HCT116 (cell line): Measurements from ENCODE around the gene PLXDC1. TPM values are rescaled to one million over a fixed set of nuclear protein-coding genes. Genes with fewer than 3 reads are reported as not detected.

Source experiments
- ATAC-seq: fragments of 200-7000 bp; cut with Tn5 transposase; 2 replicates; pipeline ENCODE4 v1.9.1; 2020; ENCODE audit warnings: mild to moderate bottlenecking, moderate library complexity
- BruUV-seq: library from RNA; stranded (reverse); fragments of 400-500 nt; replicated peaks from 2 replicates; lab custom pipeline; 2021; lab: Mats Ljungman, UMichigan
- CTCF ChIA-PET: fragments of 300-600 bp; sonication (Branson Sonifier 250); formaldehyde crosslinking; loops from one replicate; lab custom pipeline; 2021; ENCODE audit warnings: antibody characterized with exemption; lab: Charles Lee
- POLR2A ChIA-PET: fragments of 300-600, 350-600 bp; sonication (Branson Sonifier 250); formaldehyde crosslinking; loops from one replicate; lab custom pipeline; 2021; ENCODE audit warnings: antibody characterized with exemption; lab: Charles Lee
- RAD21 ChIA-PET, 2 experiments: fragments of 300-600 bp; sonication (Branson Sonifier 250); formaldehyde crosslinking; loops; one replicate each; lab custom pipeline; 2023; ENCODE audit warnings: low total read pairs in 2 of 2; ENCODE audit not compliant: uncharacterized antibody in 2 of 2, unreplicated experiment in 2 of 2, low non-redundant PET in 1 of 2; lab: Charles Lee
- DNase-seq: peaks from one replicate; pipeline ENCODE4 v3.0.0-alpha.2; 2010; ENCODE audit warnings: low read depth, low spot score
- H2AFZ ChIP-seq: fragments of 200-600 bp; shearing (Covaris generic), sonication (generic); 2 replicates; pipeline ENCODE4 v1.6.1; 2017; ENCODE audit warnings: low read depth, mixed run types, mixed read lengths, antibody characterized with exemption, low read length; ENCODE audit not compliant: poor library complexity, severe bottlenecking
- H3K27ac ChIP-seq: 2 replicates; pipeline ENCODE4 v1.5.1; 2012; ENCODE audit warnings: low read depth, low read length
- H3K27me3 ChIP-seq: fragments of 200-600 bp; sonication (generic); 2 replicates; pipeline ENCODE4 v1.6.1; 2016; ENCODE audit warnings: mixed run types, low read length, mixed read lengths; ENCODE audit not compliant: insufficient read depth
- H3K36me3 ChIP-seq, 2 experiments: fragments of 200-500 bp in 1 of 2; fragments of 200-600 bp in 1 of 2; sonication (Bioruptor generic) in 1 of 2; sonication (generic) in 1 of 2; 2 replicates each; pipeline versions ENCODE4 v1.5.1 to v1.6.1; 2014 to 2016; ENCODE audit warnings: low read length in 2 of 2, inconsistent platforms in 1 of 2, mixed read lengths in 1 of 2, mixed run types in 1 of 2; ENCODE audit not compliant: insufficient read depth in 2 of 2, control insufficient read depth in 1 of 2
- H3K4me1 ChIP-seq, 2 experiments: fragments of 200-600 bp in 1 of 2; sonication (generic) in 1 of 2; 2 replicates each; pipeline versions ENCODE4 v1.5.1 to v1.6.1; 2012 to 2017; ENCODE audit warnings: low read length in 2 of 2, inconsistent platforms in 1 of 2, mild to moderate bottlenecking in 1 of 2, mixed read lengths in 1 of 2, mixed run types in 1 of 2, moderate library complexity in 1 of 2; ENCODE audit not compliant: insufficient read depth in 2 of 2, control insufficient read depth in 1 of 2
- H3K4me2 ChIP-seq: fragments of 200-600 bp; sonication (generic); 2 replicates; pipeline ENCODE4 v1.6.1; 2017; ENCODE audit warnings: mixed run types, low read length, mixed read lengths
- H3K4me3 ChIP-seq, 2 experiments: fragments of 200-600 bp in 1 of 2; sonication (generic) in 1 of 2; replicated peaks in 1 of 2; 2 replicates each; pipeline ENCODE4 v1.5.1; 2011 to 2016; ENCODE audit warnings: low read length in 2 of 2, control low read depth in 1 of 2, low read depth in 1 of 2, mild to moderate bottlenecking in 1 of 2, mixed read lengths in 1 of 2, mixed run types in 1 of 2
- H3K79me2 ChIP-seq: fragments of 200-600 bp; sonication (generic); 2 replicates; pipeline ENCODE4 v1.6.1; 2017; ENCODE audit warnings: mild to moderate bottlenecking, mixed run types, low read length, moderate library complexity, mixed read lengths; ENCODE audit not compliant: insufficient read depth
- H3K9ac ChIP-seq: fragments of 200-600 bp; sonication (generic); 2 replicates; pipeline ENCODE4 v1.6.1; 2016; ENCODE audit warnings: low read length, mixed read lengths
- H3K9me2 ChIP-seq: fragments of 200-600 bp; sonication (generic), shearing (Covaris generic); 2 replicates; pipeline ENCODE4 v1.6.1; 2017; ENCODE audit warnings: mixed run types, mild to moderate bottlenecking, moderate library complexity; ENCODE audit not compliant: insufficient read depth
- H3K9me3 ChIP-seq, 2 experiments: fragments of 200-500 bp in 1 of 2; fragments of 200-600 bp in 1 of 2; sonication (Bioruptor generic) in 1 of 2; sonication (generic) in 1 of 2; 2 replicates each; pipeline ENCODE4 v1.6.1; 2014 to 2017; ENCODE audit warnings: low read length in 2 of 2, mixed read lengths in 2 of 2, inconsistent platforms in 1 of 2, low read depth in 1 of 2, mild to moderate bottlenecking in 1 of 2, mixed run types in 1 of 2, moderate library complexity in 1 of 2; ENCODE audit not compliant: control insufficient read depth in 1 of 2, insufficient read depth in 1 of 2
- H4K20me1 ChIP-seq: fragments of 200-600 bp; sonication (generic), shearing (Covaris generic); 2 replicates; pipeline ENCODE4 v1.6.1; 2017; ENCODE audit warnings: mixed run types, mild to moderate bottlenecking, moderate library complexity; ENCODE audit not compliant: insufficient read depth
- CBX3 ChIP-seq: IDR thresholded peaks from 2 replicates; pipeline ENCODE4 v1.6.1; 2012; ENCODE audit warnings: low read depth
- CEBPB ChIP-seq: IDR thresholded peaks from 2 replicates; pipeline ENCODE4 v1.6.1; 2012; ENCODE audit warnings: low read depth
- EGR1 ChIP-seq: IDR thresholded peaks from 2 replicates; pipeline ENCODE4 v1.6.1; 2012; ENCODE audit warnings: low read depth
- ELF1 ChIP-seq: IDR thresholded peaks from 2 replicates; pipeline ENCODE4 v1.6.1; 2012; ENCODE audit warnings: low read depth, borderline replicate concordance
- EZH2phosphoT487 ChIP-seq: fragments of 200-600 bp; IDR thresholded peaks from 2 replicates; pipeline ENCODE4 v1.6.1; 2018; ENCODE audit warnings: antibody characterized with exemption, borderline replicate concordance
- FOSL1 ChIP-seq: IDR thresholded peaks from 2 replicates; pipeline ENCODE4 v1.6.1; 2012; ENCODE audit warnings: low read depth
- JUND ChIP-seq: IDR thresholded peaks from 2 replicates; pipeline ENCODE4 v1.6.1; 2012
- POLR2AphosphoS5 ChIP-seq: IDR thresholded peaks from 2 replicates; pipeline ENCODE4 v1.6.1; 2011; ENCODE audit warnings: mild to moderate bottlenecking, low read depth, low read length, moderate library complexity
- RAD21 ChIP-seq: IDR thresholded peaks from 2 replicates; pipeline ENCODE4 v1.6.1; 2012; ENCODE audit warnings: low read depth, mild to moderate bottlenecking
- SIN3A ChIP-seq: IDR thresholded peaks from 2 replicates; pipeline ENCODE4 v1.6.1; 2012; ENCODE audit warnings: low read depth
- SP1 ChIP-seq: IDR thresholded peaks from 2 replicates; pipeline ENCODE4 v1.6.1; 2012; ENCODE audit warnings: low read depth
- SRF ChIP-seq: IDR thresholded peaks from 2 replicates; pipeline ENCODE4 v1.6.1; 2012; ENCODE audit warnings: low read depth
- TCF7L2 ChIP-seq: IDR thresholded peaks from 2 replicates; pipeline ENCODE4 v1.7.0; 2011; ENCODE audit warnings: borderline replicate concordance, inconsistent platforms; ENCODE audit not compliant: insufficient read depth, insufficient read length; ENCODE audit errors: extremely low read depth
- YY1 ChIP-seq: IDR thresholded peaks from 2 replicates; pipeline ENCODE4 v1.6.1; 2011; ENCODE audit warnings: low read length, low read depth, moderate library complexity, mild to moderate bottlenecking; ENCODE audit not compliant: insufficient replicate concordance; ENCODE audit errors: extremely low read depth
- intact Hi-C: fragments of 100-400 bp; cut with micrococcal nuclease; formaldehyde crosslinking; loops from 2 replicates; pipeline ENCODE4 v1.10.0; 2022
- total RNA-seq: library from RNA; stranded (reverse); gene quantifications from one replicate; pipeline ENCODE4 v1.2.1, GENCODE V29; 2021; ENCODE audit not compliant: unreplicated experiment
- TF ChIP-seq, protein P1 (sequence below): IDR thresholded peaks from 2 replicates; pipeline ENCODE4 v1.6.1; 2012
- TF ChIP-seq, protein P2 (sequence below): IDR thresholded peaks from 2 replicates; pipeline ENCODE4 v1.6.1; 2011; ENCODE audit warnings: mild to moderate bottlenecking, low read length, moderate library complexity; ENCODE audit not compliant: insufficient replicate concordance; ENCODE audit errors: extremely low read depth
- TF ChIP-seq, protein P3 (sequence below): IDR thresholded peaks from 2 replicates; pipeline ENCODE4 v1.6.1; 2012; ENCODE audit warnings: low read depth
- TF ChIP-seq, protein P4 (sequence below), 3 experiments: fragments of 200-600 bp in 1 of 3; sonication (generic) in 1 of 3; IDR thresholded peaks in 2 of 3; conservative IDR thresholded peaks in 1 of 3; 2 replicates each; pipeline ENCODE4 v1.5.1; 2012 to 2017; ENCODE audit warnings: low read depth in 2 of 3, low read length in 2 of 3, antibody characterized with exemption in 1 of 3, borderline replicate concordance in 1 of 3, control low read depth in 1 of 3, mild to moderate bottlenecking in 1 of 3, mixed read lengths in 1 of 3, mixed run types in 1 of 3, moderate library complexity in 1 of 3; ENCODE audit not compliant: insufficient read depth in 1 of 3

The PLXDC1 gene
- total RNA-seq, 1 experiment from 2014 or later = 1.8 TPM

DNA sequence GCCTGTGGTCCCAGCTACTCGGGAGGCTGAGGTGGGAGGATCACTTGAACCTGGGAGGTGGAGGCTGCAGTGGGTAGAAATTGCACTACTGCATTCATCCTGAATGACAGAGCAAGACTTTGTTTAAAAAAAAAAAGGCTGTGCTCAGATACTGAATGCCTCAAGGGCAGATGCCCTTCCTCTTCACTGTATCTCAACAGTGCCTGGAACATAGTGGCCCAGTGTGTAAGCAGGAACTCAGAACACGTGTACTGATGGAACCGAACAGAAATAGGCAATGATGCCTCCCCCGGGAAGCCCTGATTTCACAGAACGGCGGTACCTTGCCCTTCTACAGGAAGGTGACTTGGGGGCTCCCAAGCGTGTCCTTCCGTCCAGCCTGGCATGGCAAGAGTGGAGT, 46.8 kb downstream of the PLXDC1 start:
- intact Hi-C loops = no loop called here
- Histone ChIP-seq H3K4me2 (no peak overlapping the region), H3K27ac (no peak overlapping the region), H3K9ac (no peak overlapping the region), H4K20me1 (no peaks in the 10 kb centered on the region), H3K9me3 (no peaks in the 10 kb centered on the region), H3K4me3 (no peak overlapping the region), H2AFZ (no peak overlapping the region), H3K36me3 (no peaks in the 10 kb centered on the region), H3K9me2 (no peaks in the 10 kb centered on the region), H3K4me1 (no peaks in the 10 kb centered on the region), H3K79me2 (no peaks in the 10 kb centered on the region), H3K27me3 (0 out of 2 replicates have a peak, but pooled peaks cover 4% of the 10 kb centered on the region)
- CTCF ChIA-PET = no interaction called here
- ATAC-seq = no peak
- no peak for DNase-seq
- POLR2A ChIA-PET = no interaction called here
- RAD21 ChIA-PET = no interaction called here
- TF ChIP-seq, protein P1, sequence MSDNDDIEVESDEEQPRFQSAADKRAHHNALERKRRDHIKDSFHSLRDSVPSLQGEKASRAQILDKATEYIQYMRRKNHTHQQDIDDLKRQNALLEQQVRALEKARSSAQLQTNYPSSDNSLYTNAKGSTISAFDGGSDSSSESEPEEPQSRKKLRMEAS = no peak
- TF ChIP-seq CBX3 = no peak
- TF ChIP-seq TCF7L2 = no peak
- TF ChIP-seq FOSL1 = no peak
- TF ChIP-seq SRF = no peak
- TF ChIP-seq, protein P2, sequence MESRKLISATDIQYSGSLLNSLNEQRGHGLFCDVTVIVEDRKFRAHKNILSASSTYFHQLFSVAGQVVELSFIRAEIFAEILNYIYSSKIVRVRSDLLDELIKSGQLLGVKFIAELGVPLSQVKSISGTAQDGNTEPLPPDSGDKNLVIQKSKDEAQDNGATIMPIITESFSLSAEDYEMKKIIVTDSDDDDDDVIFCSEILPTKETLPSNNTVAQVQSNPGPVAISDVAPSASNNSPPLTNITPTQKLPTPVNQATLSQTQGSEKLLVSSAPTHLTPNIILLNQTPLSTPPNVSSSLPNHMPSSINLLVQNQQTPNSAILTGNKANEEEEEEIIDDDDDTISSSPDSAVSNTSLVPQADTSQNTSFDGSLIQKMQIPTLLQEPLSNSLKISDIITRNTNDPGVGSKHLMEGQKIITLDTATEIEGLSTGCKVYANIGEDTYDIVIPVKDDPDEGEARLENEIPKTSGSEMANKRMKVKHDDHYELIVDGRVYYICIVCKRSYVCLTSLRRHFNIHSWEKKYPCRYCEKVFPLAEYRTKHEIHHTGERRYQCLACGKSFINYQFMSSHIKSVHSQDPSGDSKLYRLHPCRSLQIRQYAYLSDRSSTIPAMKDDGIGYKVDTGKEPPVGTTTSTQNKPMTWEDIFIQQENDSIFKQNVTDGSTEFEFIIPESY = no peak
- TF ChIP-seq CEBPB = no peak
- TF ChIP-seq, protein P3, sequence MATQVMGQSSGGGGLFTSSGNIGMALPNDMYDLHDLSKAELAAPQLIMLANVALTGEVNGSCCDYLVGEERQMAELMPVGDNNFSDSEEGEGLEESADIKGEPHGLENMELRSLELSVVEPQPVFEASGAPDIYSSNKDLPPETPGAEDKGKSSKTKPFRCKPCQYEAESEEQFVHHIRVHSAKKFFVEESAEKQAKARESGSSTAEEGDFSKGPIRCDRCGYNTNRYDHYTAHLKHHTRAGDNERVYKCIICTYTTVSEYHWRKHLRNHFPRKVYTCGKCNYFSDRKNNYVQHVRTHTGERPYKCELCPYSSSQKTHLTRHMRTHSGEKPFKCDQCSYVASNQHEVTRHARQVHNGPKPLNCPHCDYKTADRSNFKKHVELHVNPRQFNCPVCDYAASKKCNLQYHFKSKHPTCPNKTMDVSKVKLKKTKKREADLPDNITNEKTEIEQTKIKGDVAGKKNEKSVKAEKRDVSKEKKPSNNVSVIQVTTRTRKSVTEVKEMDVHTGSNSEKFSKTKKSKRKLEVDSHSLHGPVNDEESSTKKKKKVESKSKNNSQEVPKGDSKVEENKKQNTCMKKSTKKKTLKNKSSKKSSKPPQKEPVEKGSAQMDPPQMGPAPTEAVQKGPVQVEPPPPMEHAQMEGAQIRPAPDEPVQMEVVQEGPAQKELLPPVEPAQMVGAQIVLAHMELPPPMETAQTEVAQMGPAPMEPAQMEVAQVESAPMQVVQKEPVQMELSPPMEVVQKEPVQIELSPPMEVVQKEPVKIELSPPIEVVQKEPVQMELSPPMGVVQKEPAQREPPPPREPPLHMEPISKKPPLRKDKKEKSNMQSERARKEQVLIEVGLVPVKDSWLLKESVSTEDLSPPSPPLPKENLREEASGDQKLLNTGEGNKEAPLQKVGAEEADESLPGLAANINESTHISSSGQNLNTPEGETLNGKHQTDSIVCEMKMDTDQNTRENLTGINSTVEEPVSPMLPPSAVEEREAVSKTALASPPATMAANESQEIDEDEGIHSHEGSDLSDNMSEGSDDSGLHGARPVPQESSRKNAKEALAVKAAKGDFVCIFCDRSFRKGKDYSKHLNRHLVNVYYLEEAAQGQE = no peak
- TF ChIP-seq SP1 = no peak
- no peak for TF ChIP-seq SIN3A
- TF ChIP-seq POLR2AphosphoS5 = no peak
- no peak for TF ChIP-seq EGR1
- TF ChIP-seq, protein P4, sequence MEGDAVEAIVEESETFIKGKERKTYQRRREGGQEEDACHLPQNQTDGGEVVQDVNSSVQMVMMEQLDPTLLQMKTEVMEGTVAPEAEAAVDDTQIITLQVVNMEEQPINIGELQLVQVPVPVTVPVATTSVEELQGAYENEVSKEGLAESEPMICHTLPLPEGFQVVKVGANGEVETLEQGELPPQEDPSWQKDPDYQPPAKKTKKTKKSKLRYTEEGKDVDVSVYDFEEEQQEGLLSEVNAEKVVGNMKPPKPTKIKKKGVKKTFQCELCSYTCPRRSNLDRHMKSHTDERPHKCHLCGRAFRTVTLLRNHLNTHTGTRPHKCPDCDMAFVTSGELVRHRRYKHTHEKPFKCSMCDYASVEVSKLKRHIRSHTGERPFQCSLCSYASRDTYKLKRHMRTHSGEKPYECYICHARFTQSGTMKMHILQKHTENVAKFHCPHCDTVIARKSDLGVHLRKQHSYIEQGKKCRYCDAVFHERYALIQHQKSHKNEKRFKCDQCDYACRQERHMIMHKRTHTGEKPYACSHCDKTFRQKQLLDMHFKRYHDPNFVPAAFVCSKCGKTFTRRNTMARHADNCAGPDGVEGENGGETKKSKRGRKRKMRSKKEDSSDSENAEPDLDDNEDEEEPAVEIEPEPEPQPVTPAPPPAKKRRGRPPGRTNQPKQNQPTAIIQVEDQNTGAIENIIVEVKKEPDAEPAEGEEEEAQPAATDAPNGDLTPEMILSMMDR (IDR thresholded peaks at IDR 0.05 in 2 of 3, conservative IDR thresholded peaks at IDR 0.05 in 1 of 3; ENCODE audit: borderline replicate concordance in 1 of 3, insufficient read depth in 1 of 3, low read depth in 2 of 3, low read length in 2 of 3) = no peak
- TF ChIP-seq ELF1 = no peak
- TF ChIP-seq YY1 = no peak
- no peak for TF ChIP-seq JUND
- TF ChIP-seq EZH2phosphoT487 = no peak
- no peak for TF ChIP-seq RAD21
- no TSS peak for BruUV-seq
